Measurements from ENCODE around the gene TMEM74B.

Gene TMEM74B

GRCh38 chr20:1212023-1212422, 27.2 kb upstream of the TMEM74B start:
- Mint-ChIP-seq H3K9me3 (no peaks in the 10 kb centered on the region), H3K4me3 (no peak overlapping the region), H3K27ac (no peak overlapping the region), H3K36me3 (ENCODE audit: low read depth) (no peaks in the 10 kb centered on the region), H3K27me3 (peaks cover 37% of the 10 kb centered on the region), H3K4me1 (ENCODE audit: low read depth) (peaks cover 12% of the 10 kb centered on the region)
- intact Hi-C loops (cut with micrococcal nuclease): no loop called here

- no peaks in the 10 kb centered on the region for H3K9me3 Mint-ChIP-seq
- no peaks in the 10 kb centered on the region for H3K36me3 Mint-ChIP-seq (ENCODE audit: low read depth)
- no peak overlapping the region for H3K4me3 Mint-ChIP-seq
- peaks cover 34% of the 10 kb centered on the region for H3K27me3 Mint-ChIP-seq
- H3K27ac Mint-ChIP-seq: no peak overlapping the region
- intact Hi-C loops (cut with micrococcal nuclease): no loop called here
- H3K4me1 Mint-ChIP-seq (ENCODE audit: low read depth): peaks cover 2% of the 10 kb centered on the region
These were observed 25.7 kb upstream of the TMEM74B start for GRCh38 chr20:1210501-1210900.

- H3K4me1 Mint-ChIP-seq (ENCODE audit: low read depth): no peaks in the 10 kb centered on the region
- H3K27ac Mint-ChIP-seq: no peak overlapping the region
- H3K4me3 Mint-ChIP-seq: no peak overlapping the region
- H3K36me3 Mint-ChIP-seq (ENCODE audit: low read depth): no peaks in the 10 kb centered on the region
- peaks cover 33% of the 10 kb centered on the region for H3K27me3 Mint-ChIP-seq
- H3K9me3 Mint-ChIP-seq: no peaks in the 10 kb centered on the region
- intact Hi-C loops (cut with micrococcal nuclease): loop anchor here (10.0 kb wide), 1 partner anchor 395 kb away; no protein-coding TSS in a partner anchor
These were observed 24.9 kb upstream of the TMEM74B start for GRCh38 chr20:1209447-1210387.

- H3K9me3 Mint-ChIP-seq: no peaks in the 10 kb centered on the region
- no peak overlapping the region for H3K27ac Mint-ChIP-seq
- H3K4me3 Mint-ChIP-seq: no peak overlapping the region
- H3K27me3 Mint-ChIP-seq: peaks cover 26% of the 10 kb centered on the region
- no peaks in the 10 kb centered on the region for H3K4me1 Mint-ChIP-seq (ENCODE audit: low read depth)
- H3K36me3 Mint-ChIP-seq (ENCODE audit: low read depth): no peaks in the 10 kb centered on the region
- intact Hi-C loops (cut with micrococcal nuclease): loop anchor here (10.0 kb wide), 1 partner anchor 393 kb away; no protein-coding TSS in a partner anchor
These were observed 22.6 kb upstream of the TMEM74B start for GRCh38 chr20:1207293-1207878.

DNA sequence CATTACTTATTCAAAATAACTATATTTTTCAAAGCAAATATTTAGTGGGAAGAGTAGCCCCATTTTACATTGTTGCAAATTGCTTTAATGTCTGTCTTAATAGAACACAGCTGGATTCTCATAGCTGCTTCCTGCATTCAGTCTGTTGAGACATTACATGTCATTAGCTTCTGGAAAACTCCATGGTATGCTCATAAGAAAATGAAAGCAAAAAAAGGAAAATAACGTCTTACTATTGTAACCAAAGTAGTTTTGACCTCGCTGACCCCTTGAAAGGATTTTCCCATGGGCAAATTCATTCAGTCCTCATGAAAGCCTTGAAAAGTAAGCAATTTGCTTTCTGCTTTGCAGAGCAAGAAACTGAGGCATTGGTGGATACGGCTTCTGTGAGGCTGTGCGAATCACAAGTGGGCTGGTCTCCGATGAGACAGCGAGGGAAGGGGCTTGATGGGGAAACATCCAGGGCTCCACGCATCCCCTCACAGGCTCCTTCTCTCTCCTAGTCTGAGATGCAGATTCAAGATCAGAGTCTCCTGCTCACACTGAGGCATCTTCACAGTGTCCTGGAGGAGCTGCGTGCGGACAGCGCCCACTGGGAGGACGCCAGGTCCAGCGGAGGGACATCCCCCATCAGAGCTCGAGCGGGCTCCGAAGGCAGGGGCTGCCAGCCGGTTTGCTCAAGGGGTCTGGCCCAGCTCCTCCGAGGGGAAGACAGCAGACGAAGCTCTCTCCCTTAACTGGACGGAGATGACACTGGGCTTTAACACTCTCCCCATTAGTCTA, 21.8 kb upstream of the TMEM74B start:
- H3K27ac Mint-ChIP-seq: no peak overlapping the region
- no peaks in the 10 kb centered on the region for H3K36me3 Mint-ChIP-seq (ENCODE audit: low read depth)
- intact Hi-C loops (cut with micrococcal nuclease): loop anchor here (10.0 kb wide), 1 partner anchor 392 kb away; no protein-coding TSS in a partner anchor
- H3K4me1 Mint-ChIP-seq (ENCODE audit: low read depth): no peaks in the 10 kb centered on the region
- no peak overlapping the region for H3K4me3 Mint-ChIP-seq
- peaks cover 19% of the 10 kb centered on the region for H3K27me3 Mint-ChIP-seq
- H3K9me3 Mint-ChIP-seq: no peaks in the 10 kb centered on the region

GRCh38 chr20:1205802-1206201, 21.0 kb upstream of the TMEM74B start:
- intact Hi-C loops (cut with micrococcal nuclease): loop anchor here (10.0 kb wide), 1 partner anchor 391 kb away; no protein-coding TSS in a partner anchor
- no peak overlapping the region for H3K4me3 Mint-ChIP-seq

DNA sequence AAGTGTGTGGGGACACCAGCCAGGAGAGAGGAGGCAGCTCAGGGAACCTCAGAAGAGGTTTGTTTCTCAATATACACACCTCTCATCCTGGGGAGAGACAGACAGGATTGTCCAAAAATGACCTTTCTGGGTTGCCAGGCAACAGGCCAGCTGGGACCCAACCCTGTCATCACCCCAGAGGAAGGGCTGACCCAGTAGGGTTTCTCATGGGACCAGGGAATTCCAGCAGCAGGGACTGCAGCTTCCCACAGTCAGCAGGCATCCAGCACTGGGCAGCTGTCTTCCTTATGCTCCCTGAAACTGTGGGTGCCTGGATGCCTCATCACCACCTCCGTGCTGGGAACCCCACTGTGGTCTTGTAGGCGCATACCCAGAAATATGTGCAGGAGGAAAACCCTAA, 19.8 kb upstream of the TMEM74B start:
- Mint-ChIP-seq H3K27ac (no peak overlapping the region), H3K9me3 (no peaks in the 10 kb centered on the region), H3K4me3 (no peak overlapping the region), H3K36me3 (ENCODE audit: low read depth) (no peaks in the 10 kb centered on the region), H3K27me3 (peaks cover 12% of the 10 kb centered on the region), H3K4me1 (ENCODE audit: low read depth) (no peaks in the 10 kb centered on the region)
- intact Hi-C loops (cut with micrococcal nuclease): loop anchor here (10.0 kb wide), 1 partner anchor 390 kb away; no protein-coding TSS in a partner anchor

More at GRCh38 chr20:1205802-1206201, 21.0 kb upstream of the TMEM74B start:
- Mint-ChIP-seq H3K27me3 (peaks cover 16% of the 10 kb centered on the region), H3K27ac (no peak overlapping the region), H3K36me3 (ENCODE audit: low read depth) (no peaks in the 10 kb centered on the region), H3K9me3 (no peaks in the 10 kb centered on the region), H3K4me1 (ENCODE audit: low read depth) (no peaks in the 10 kb centered on the region)

DNA sequence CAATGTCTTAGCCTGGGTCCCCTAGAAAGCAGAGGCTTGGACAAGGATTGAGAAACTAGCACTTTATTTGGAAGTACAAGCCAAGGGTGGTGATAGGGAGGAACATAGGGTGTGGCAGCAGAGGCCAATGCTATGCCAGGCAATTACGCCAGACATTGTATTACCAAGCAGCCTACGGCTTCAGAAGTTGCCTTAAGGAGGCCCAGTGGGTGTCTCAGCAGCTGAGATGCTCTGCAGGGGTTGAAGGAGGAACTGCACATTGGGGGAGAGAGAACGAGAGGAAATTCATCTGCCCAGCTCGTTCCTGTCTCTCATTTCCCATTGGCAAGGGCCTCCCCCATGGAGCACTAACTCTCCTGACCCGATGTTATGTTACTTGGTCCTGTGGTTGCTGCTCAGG, 19.3 kb upstream of the TMEM74B start:
- intact Hi-C loops (cut with micrococcal nuclease): loop anchor here (10.0 kb wide), 1 partner anchor 389 kb away; no protein-coding TSS in a partner anchor

DNA sequence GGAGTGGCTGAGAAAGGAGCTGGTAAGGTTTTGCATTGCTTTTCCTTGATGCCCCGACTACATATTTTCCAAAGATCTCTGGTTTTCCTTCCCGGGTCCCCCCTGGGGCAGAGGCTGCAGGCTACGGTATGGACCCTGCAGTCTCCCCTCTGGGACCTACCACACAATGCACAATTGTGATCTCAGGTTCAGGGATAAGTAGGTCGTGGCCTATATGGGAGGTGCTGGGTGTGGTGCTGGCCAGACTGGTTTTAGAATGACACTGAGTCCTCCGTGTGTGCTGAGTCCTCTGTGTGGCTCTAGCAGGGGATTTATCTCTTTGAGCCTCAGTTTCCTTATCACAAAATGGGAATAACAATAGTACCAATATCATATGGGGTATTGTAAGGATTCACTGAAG, 18.8 kb upstream of the TMEM74B start:
- H3K27ac Mint-ChIP-seq: no peak overlapping the region
- peaks cover 12% of the 10 kb centered on the region for H3K27me3 Mint-ChIP-seq
- no peaks in the 10 kb centered on the region for H3K9me3 Mint-ChIP-seq
- H3K4me3 Mint-ChIP-seq: no peak overlapping the region
- no peaks in the 10 kb centered on the region for H3K4me1 Mint-ChIP-seq (ENCODE audit: low read depth)
- H3K36me3 Mint-ChIP-seq (ENCODE audit: low read depth): no peaks in the 10 kb centered on the region
- intact Hi-C loops (cut with micrococcal nuclease): loop anchor here (10.0 kb wide), 1 partner anchor 389 kb away; no protein-coding TSS in a partner anchor

More for the DNA sequence above, 19.3 kb upstream of the TMEM74B start:
- Mint-ChIP-seq H3K36me3 (ENCODE audit: low read depth) (no peaks in the 10 kb centered on the region), H3K27ac (no peak overlapping the region), H3K27me3 (peaks cover 8% of the 10 kb centered on the region), H3K4me3 (no peak overlapping the region), H3K9me3 (no peaks in the 10 kb centered on the region), H3K4me1 (ENCODE audit: low read depth) (no peaks in the 10 kb centered on the region)

GRCh38 chr20:1202762-1203504, 18.2 kb upstream of the TMEM74B start, which contains the start of gene C20orf202:
TSS of gene C20orf202 (plus strand) at chr20:1203454. CDS start at chr20:1203586, 132 bp downstream.
- no peaks in the 10 kb centered on the region for H3K9me3 Mint-ChIP-seq
- H3K27me3 Mint-ChIP-seq: peaks cover 12% of the 10 kb centered on the region
- intact Hi-C loops (cut with micrococcal nuclease): loop anchor here (10.0 kb wide), 1 partner anchor 388 kb away; no protein-coding TSS in a partner anchor
- no peaks in the 10 kb centered on the region for H3K36me3 Mint-ChIP-seq (ENCODE audit: low read depth)
- no peaks in the 10 kb centered on the region for H3K4me1 Mint-ChIP-seq (ENCODE audit: low read depth)
- no peak within 1 kb of the TSS for H3K27ac Mint-ChIP-seq
- H3K4me3 Mint-ChIP-seq: no peak within 1 kb of the TSS

DNA sequence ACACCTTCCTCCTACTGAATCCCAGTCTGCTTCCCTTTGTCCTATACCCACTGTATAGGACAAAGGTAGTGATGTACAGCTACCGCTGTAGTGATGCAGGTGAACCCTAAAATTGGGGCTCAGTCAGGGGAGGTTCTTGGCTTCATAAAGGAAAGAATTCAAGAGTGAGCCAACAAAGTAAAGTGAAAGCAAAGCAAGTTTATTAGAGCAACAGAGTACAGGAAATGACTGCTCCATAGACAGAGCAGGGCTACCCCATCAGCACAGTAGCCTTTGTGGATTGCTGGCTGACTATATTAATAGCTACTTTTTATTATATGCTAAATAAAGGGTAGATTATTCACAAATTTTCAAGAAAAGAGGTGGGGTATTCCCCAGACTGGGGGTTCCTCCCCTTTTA, 15.2 kb upstream of the TMEM74B start:
- no peaks in the 10 kb centered on the region for H3K9me3 Mint-ChIP-seq
- H3K4me3 Mint-ChIP-seq: no peak overlapping the region
- H3K27ac Mint-ChIP-seq: no peak overlapping the region
- H3K36me3 Mint-ChIP-seq (ENCODE audit: low read depth): no peaks in the 10 kb centered on the region
- H3K27me3 Mint-ChIP-seq: peaks cover 9% of the 10 kb centered on the region
- no peaks in the 10 kb centered on the region for H3K4me1 Mint-ChIP-seq (ENCODE audit: low read depth)
- intact Hi-C loops (cut with micrococcal nuclease): loop anchor here (10.0 kb wide), 1 partner anchor 385 kb away; no protein-coding TSS in a partner anchor

DNA sequence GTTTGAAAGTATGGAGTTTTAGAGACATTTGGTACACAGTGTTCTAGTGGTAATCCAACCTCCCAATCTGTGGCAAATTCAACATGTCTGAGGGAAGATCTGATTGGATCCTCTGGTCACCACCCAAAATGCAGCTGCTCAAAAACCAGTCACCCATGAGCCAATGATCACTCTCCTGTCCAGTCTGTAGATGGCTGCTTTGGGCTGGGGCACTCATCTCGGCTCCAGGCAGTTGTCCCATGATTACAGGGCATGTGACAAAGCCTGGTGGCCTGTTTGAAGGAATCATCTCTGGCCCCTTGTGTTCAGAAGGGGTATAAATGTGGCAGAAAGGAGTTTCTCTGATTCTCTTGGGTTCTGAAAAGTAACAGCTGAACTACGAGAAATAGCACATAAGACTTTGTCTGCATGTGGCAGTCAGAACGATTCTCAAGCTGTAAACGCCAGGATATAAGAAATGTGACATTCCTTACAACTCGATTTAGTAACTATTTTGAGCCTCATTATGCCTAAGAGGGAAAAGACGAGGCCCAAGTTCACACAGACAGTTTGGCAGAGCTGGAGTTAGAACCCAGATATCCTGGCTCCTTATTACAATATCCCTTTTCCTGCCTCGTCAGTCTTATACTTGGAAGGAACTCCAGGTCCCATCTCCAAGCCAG, 14.6 kb upstream of the TMEM74B start:
- Mint-ChIP-seq H3K27ac (no peak overlapping the region), H3K4me3 (no peak overlapping the region), H3K27me3 (peaks cover 9% of the 10 kb centered on the region), H3K36me3 (ENCODE audit: low read depth) (no peaks in the 10 kb centered on the region), H3K9me3 (no peaks in the 10 kb centered on the region), H3K4me1 (ENCODE audit: low read depth) (no peaks in the 10 kb centered on the region)
- intact Hi-C loops (cut with micrococcal nuclease): no loop called here
